Mucosa of descending colon (tissue), 3 donors: Measurements from ENCODE around the gene FGF19. TPM values are rescaled to one million over a fixed set of nuclear protein-coding genes. Genes with fewer than 3 reads are reported as not detected.

Source experiments
- ATAC-seq: fragments of 200-7000 bp; cut with Tn5 transposase; one replicate; pipeline ENCODE4 v1.9.1; 2020; ENCODE audit warnings: mild to moderate bottlenecking, moderate library complexity
- DNase-seq, 3 donors: peaks; one replicate each; pipeline ENCODE4 v3.0.0-alpha.2; 2020
- H3K36me3 ChIP-seq: fragments of 200-600 bp; one replicate; pipeline ENCODE4 v1.8.0; 2021; ENCODE audit warnings: low read depth, mild to moderate bottlenecking
- H3K4me1 ChIP-seq: fragments of 200-600 bp; one replicate; pipeline ENCODE4 v1.8.0; 2021; ENCODE audit warnings: low read depth, mild to moderate bottlenecking
- H3K4me3 ChIP-seq: fragments of 200-600 bp; one replicate; pipeline ENCODE4 v1.8.0; 2021; ENCODE audit warnings: mild to moderate bottlenecking
- H3K9me3 ChIP-seq: fragments of 200-600 bp; one replicate; pipeline ENCODE4 v1.8.0; 2021; ENCODE audit warnings: mild to moderate bottlenecking
- intact Hi-C, 2 donors: fragments of 100-400 bp; cut with DNase I in 1 of 2; cut with micrococcal nuclease in 1 of 2; formaldehyde crosslinking; loops; one replicate each; pipeline versions ENCODE4 v1.11.0 to v1.11.1; 2022; cut with DNase I, micrococcal nuclease
- total RNA-seq, 3 donors: library from RNA; stranded (reverse); fragmentation: NEBNext Ultra II Directional in 2 of 3; extraction: Animal tissue kit (Norgen Biotek cat#: 25700) in 2 of 3; gene quantifications; one replicate each; pipeline versions ENCODE4 v1.2.1 to v1.2.4, GENCODE V29; 2021 to 2023
- TF ChIP-seq, protein P1 (sequence below): fragments of 200-600 bp; IDR thresholded peaks from one replicate; pipeline ENCODE4 v1.8.0; 2022; ENCODE audit warnings: antibody characterized with exemption, mild to moderate bottlenecking
- donor health status: DM: no; HTN: no; CAD: no; lungs with moderate emphysema.
- donor health status: DM: no; HTN: no; CAD: no.
- donor health status: DM: no; HTN: yes; CAD: no.

The FGF19 gene
- total RNA-seq, 3 donors from 2014 or later, result not detected

DNA sequence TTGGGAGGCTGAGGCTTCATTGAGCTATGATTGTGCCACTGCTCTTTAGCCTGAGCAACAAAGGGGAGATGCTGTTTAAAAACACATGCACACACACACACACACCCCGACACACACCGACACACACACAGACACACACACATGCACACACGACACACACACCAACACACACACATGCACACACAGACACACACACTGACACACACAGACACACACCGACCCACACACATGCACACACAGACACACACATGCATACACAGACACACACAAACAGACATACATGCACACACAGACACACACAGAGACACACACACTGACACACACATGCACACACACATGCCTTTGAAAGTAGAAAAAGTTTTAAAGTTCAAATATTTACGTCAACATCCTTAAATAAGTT, 23.1 kb downstream of the FGF19 start:
- H3K36me3 ChIP-seq, result no peaks in the 10 kb centered on the region
- intact Hi-C loops, result loop anchor here in 1 of 2 donors (10.0 kb wide), 1 partner anchor 514 kb away; no protein-coding TSS in a partner anchor
- no peak overlapping the region for H3K4me3 ChIP-seq
- no peak for DNase-seq
- H3K9me3 ChIP-seq, result no peaks in the 10 kb centered on the region
- no peak for ATAC-seq
- TF ChIP-seq, protein P1, sequence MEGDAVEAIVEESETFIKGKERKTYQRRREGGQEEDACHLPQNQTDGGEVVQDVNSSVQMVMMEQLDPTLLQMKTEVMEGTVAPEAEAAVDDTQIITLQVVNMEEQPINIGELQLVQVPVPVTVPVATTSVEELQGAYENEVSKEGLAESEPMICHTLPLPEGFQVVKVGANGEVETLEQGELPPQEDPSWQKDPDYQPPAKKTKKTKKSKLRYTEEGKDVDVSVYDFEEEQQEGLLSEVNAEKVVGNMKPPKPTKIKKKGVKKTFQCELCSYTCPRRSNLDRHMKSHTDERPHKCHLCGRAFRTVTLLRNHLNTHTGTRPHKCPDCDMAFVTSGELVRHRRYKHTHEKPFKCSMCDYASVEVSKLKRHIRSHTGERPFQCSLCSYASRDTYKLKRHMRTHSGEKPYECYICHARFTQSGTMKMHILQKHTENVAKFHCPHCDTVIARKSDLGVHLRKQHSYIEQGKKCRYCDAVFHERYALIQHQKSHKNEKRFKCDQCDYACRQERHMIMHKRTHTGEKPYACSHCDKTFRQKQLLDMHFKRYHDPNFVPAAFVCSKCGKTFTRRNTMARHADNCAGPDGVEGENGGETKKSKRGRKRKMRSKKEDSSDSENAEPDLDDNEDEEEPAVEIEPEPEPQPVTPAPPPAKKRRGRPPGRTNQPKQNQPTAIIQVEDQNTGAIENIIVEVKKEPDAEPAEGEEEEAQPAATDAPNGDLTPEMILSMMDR, result no peak
- no peaks in the 10 kb centered on the region for H3K4me1 ChIP-seq

DNA sequence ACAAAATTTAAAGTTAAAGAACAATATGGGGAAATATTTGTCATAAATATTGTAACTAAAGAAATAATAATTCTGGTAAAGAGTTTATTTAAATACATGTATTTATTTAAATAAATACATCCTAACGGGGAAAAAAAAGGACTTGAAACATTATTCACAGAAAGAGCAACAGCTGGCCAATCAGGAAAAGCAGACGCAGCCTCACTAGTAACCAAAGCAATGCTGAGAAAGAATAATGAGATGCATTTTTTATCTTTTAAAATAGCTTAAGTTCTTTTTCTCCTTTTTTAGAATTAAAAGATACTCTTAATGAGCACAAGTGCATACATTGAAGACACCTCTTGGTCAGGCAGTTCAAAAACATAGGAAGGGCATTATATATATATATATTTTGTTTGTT, 26.1 kb downstream of the FGF19 start:
- peaks cover 13% of the 10 kb centered on the region for H3K4me1 ChIP-seq
- no peaks in the 10 kb centered on the region for H3K9me3 ChIP-seq
- ATAC-seq (no peak), DNase-seq (no peak)
- no peaks in the 10 kb centered on the region for H3K36me3 ChIP-seq
- intact Hi-C loops, result no loop called here
- TF ChIP-seq, protein P1, result no peak
- H3K4me3 ChIP-seq, result no peak overlapping the region

DNA sequence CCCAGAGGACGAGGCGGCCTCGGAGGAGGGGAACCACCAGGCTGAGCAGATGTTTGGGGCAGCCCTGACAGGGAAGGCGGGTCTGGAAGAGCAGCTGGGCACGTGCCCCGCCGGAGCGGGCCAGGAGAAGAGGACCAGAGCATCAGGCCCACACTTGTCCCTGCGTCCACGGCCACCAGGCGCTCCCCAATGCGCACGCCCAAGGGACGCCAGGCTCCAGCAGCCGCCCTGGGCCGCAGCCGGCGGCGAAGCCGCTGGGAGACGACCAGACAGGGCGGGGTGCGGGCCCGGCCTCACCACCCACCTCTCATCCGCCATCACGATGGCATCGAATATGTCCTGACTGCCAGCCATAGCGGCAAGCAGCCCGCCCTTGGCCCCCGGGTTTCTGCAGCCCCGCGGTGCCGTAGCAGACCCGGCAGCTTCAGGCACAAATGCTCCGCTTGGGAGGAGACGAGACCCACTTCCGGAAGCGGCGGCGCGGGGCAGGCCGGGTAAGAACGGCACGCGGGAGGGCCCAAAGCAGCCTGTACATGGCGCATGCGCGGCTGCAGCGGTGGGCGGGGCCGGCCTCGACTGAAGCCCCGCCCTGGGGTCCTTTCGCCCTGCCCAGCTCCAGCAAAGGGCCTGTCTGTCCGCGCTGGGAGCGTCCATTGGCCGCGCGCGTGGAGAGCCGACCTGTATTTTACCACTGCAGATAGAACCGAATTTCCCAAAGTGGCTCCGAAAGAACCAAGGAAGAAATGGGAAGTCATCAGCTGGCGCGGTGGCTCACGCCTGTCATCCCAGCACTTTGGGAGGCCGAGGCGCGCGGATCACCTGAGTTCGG, 28.7 kb downstream of the FGF19 start, which contains the start of gene LTO1:
LTO1 (minus strand) TSS at position 468 of the 829 bp plus-strand sequence; CDS start at position 354, 114 bp downstream.
- intact Hi-C loops, result no loop called here
- TF ChIP-seq, protein P1, result no peak
- Histone ChIP-seq H3K9me3 (no peaks in the 10 kb centered on the region), H3K4me3 (peak within 1 kb of the TSS; percentile 89), H3K36me3 (no peaks in the 10 kb centered on the region), H3K4me1 (peaks cover 16% of the 10 kb centered on the region)
- DNase-seq, result peak; percentile 97 to 99 (median 98)
- peak; percentile 99 for ATAC-seq

DNA sequence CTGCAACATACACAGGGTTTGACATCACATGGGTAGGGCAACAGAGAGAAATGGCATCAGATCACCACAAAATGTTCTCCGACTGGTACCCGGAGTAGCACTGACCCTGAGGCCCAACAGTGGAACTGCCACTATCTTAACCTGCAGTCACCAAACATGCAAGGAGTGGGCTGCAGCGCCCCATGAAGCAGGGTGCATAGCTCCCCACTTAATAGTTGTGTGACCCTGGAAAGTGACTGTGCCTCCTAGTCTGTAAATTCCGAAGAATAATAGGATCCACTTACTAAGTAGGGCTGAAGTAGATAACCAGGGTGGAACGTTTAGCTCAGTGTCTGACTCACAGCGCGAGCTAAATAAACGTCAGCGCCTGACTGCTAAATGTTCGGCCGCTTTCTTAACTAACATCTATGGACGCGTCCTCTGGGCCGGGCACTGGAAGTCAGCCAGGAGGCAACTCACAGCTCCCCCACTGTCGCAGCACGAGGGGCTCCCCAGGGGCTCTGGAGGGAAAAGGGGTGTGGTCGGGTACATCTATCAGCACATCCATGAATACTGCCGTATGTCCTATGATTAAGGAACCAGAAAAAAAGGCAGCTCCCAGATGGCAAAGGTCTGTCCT, 29.4 kb downstream of the FGF19 start:
- TF ChIP-seq, protein P1, result no peak
- ATAC-seq, result peak; percentile 40
- intact Hi-C loops, result no loop called here
- DNase-seq, result peak in 1 of 3 donors; percentile 18
- Histone ChIP-seq H3K9me3 (no peaks in the 10 kb centered on the region), H3K4me1 (peaks cover 16% of the 10 kb centered on the region), H3K4me3 (peak overlapping the region; percentile 89), H3K36me3 (no peaks in the 10 kb centered on the region)

DNA sequence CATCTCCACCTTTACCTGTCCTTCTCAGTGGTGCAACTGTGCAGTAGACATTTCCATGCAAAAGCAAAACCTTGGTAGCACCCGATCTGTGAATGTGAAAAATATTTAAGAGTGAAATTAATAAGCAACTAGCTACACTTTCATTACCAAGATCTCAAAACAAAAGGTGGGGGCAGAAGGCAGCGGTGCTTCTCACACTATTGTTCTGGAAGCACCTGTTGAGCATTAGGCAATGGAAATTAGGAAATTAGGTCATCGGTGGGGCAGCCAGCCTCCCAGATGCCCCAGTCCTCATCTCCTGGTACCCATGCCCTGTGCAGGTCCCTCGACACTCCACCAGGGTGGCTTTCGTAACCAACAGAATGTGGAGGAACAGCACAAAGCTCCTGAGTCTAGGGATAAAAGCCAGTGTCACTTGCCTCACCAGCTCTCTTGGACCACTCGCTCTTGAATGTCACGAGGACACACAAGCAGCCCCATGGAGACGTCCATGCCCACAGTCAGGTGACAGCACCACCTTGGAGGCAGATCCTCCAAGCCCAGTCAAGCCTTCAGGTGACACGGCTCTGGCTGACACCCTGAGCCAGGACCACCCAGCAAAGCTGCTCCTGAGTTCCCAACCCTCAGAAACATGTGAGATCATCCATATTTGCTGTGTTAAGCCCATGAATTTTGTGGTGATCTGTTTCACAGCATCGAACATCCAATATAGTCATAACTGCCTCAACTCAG, 31.9 kb downstream of the FGF19 start:
- Histone ChIP-seq H3K36me3 (no peaks in the 10 kb centered on the region), H3K4me3 (no peak overlapping the region), H3K9me3 (no peaks in the 10 kb centered on the region), H3K4me1 (peaks cover 16% of the 10 kb centered on the region)
- intact Hi-C loops, result no loop called here
- DNase-seq (no peak), ATAC-seq (no peak)
- TF ChIP-seq, protein P1, result no peak
